Measurements from ENCODE around the gene HKDC1.
"Not testable (repeated sequence)": the region's sequence is repeated elsewhere in the genome, so short reads cannot be mapped to it uniquely, and the experiment has no call there.

HKDC1 gene

GRCh38 chr10:69240455-69240854 is 20.3 kb downstream of the HKDC1 start:
- DNase-seq, result no peak

DNA sequence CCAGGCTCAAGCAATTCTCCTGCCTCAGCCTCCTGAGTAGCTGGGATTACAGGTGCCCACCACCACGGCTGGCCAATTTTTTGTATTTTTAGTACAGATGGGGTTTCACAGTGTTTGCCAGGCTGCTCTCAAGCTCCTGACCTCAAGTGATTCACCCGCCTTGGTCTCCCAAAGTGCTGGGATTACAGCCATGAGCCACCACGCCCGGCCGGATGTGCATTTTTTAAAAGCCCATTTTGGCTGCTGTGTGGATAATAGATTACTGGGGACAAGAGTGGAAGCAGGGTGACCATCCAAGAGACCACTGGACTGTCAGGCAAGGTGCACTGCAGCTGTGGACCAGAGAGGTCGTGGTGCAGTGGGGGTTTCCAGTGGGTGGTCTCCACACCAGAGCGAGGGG is 21.4 kb downstream of the HKDC1 start:
- DNase-seq, result no peak

GRCh38 chr10:69242040-69242851 is 22.1 kb downstream of the HKDC1 start:
- no peak for DNase-seq

- peak; percentile 8 to 87 (median 72) for DNase-seq
Measured at GRCh38 chr10:69242852-69243212, 22.7 kb downstream of the HKDC1 start.

- DNase-seq, result no peak
Measured at GRCh38 chr10:69243817-69244216, 23.7 kb downstream of the HKDC1 start.

DNA sequence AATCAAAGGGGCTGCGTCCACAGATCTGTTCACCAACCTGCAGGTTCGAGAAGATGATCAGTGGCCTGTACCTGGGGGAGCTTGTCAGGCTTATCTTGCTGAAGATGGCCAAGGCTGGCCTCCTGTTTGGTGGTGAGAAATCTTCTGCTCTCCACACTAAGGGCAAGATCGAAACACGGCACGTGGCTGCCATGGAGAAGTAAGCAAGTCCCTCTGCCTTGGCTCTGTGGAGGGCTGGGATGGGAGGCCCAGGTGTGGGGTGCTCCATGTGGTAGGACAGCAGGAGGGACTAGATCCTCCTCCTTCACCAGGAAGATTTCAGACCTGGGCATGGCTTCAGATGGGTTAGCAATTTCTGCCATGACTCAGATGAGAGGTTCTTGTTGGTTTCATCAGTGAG is 25.9 kb downstream of the HKDC1 start:
- no peak for DNase-seq

DNA sequence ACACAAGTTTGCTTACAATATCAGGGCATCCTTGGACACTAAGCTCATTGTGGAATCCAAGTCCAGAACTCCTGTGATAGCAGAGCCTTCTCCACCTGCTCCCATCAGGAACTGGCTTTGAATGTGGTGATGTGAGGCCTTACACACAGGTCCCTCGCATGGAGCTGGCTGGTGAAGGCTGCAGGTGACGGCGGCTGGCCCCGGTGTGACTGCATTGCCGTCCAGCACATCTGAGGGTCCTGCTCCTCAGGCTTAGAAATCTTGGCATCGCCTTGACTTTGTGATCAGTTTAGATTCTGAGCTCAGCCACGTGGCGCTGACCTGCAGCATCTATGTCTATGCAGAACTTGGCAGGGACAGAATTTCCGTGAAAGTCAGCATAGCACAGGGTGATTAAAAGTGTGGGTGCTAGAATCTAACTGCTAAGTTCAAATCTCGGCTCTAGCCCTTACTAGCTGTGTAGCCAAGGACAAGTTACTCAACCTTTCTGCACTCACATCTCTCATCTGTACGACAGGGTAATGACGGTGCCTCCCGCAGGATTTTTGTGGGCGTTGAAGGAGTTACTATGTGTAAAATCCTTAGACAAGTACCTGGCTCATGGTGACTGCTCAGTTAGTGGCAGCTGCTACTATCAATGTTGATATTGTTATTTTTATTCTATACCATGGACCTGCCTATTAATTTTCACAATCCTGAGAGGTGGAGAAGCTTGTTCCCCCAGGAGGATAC is 26.6 kb downstream of the HKDC1 start:
- peak in 3 of 56 donors; percentile 4 to 27 (median 24) for DNase-seq

GRCh38 chr10:69247313-69247710 is 27.2 kb downstream of the HKDC1 start:
- no peak for DNase-seq

- no peak for DNase-seq
Measured at GRCh38 chr10:69248117-69248730, 28.1 kb downstream of the HKDC1 start.

- no peak for DNase-seq
Measured at GRCh38 chr10:69250041-69250440, 29.9 kb downstream of the HKDC1 start.

DNA sequence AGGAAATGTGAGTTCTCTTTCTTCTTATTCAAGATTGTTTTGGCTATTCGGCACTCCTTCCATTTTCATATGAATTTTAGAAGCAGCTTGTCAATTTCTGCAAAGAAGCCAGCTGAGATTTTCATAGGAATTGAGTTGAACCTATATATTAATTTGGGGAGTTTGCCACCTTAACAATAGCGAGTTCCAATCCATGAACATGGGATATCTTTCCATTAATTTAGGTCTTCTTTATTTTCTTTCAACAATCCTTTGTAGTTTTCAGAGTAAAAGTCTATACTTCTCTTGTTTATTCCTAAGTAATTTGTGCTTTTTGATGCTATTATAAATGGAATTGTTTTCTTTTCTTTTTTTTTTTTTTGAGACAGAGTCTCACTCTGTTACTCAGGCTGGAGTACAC is 31.3 kb downstream of the HKDC1 start:
- not testable (repeated sequence) for DNase-seq

DNA sequence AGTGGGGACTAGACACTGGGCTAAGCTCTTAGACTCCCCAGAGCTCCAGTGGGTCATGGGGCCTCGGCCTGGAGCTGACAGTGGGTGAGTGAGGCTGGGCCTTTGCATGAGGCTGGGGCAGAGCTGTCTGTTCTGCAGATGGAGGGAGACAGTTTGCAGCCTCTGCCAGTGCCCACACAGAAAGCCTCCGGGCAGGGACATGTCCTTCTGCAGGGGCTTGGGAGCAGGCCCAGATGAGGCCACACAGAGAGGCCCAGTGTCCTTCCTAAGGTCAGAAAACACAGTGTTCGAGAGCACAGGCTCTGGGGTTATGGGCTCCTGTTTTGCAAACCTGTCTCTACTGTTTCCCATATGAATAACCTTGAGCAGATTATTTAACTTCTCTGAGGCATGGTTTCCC is 33.0 kb downstream of the HKDC1 start:
- DNase-seq, result no peak

- no peak for DNase-seq
Measured at GRCh38 chr10:69254877-69255276, 34.7 kb downstream of the HKDC1 start.

DNA sequence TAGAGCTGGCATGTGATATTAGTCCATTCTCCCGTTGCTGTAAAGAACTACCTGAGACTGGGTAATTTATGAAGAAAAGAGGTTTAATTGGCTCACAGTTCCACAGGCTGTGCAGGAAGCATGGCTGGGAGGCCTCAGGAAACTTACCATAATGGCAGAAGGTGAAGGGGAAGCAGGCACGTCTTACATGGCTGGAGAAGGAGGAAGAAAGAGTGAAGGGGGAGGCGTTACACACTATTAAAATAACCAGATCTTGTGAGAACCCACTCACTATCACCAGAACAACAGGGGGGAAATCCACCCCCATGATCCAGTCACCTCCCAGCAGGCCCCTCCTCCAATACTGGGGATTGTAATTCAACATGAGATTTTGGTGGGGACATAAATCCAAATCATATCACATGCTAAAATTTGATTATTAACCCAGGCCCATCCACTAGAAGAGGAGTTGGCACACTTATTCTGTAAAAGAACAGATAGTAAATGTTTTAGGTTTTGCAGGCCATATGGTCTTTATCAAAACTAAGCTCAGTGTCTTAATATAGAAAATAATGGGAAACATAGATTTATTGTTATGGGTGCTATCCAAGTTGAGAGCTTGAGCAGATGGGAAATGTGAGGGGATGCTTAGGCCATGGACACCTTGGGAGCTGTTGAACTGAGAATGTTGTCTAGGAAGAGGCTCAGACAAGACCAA is 39.6 kb downstream of the HKDC1 start:
- no peak for DNase-seq

DNA sequence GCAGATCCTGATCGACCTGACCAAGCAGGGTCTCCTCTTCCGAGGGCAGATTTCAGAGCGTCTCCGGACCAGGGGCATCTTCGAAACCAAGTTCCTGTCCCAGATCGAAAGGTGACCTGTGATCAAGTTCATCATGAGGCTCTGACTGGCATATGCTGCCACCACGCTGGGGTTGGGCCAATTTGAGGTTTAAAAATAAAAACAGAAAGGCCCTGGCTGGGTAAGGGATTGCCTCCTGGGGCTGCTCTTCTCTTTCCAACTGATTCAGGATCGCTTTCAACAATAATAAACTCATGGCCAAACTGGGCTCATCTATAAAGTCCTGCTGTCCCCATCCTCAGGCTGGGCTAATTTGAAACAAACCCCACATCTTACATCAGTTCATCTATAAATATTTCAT is 41.1 kb downstream of the HKDC1 start:
- no peak for DNase-seq

- DNase-seq, result no peak
Measured at GRCh38 chr10:69262292-69262751, 42.2 kb downstream of the HKDC1 start.

GRCh38 chr10:69265521-69265920 is 45.4 kb downstream of the HKDC1 start:
- no peak for DNase-seq

GRCh38 chr10:69268761-69269416 is 48.8 kb downstream of the HKDC1 start:
- DNase-seq, result no peak

DNA sequence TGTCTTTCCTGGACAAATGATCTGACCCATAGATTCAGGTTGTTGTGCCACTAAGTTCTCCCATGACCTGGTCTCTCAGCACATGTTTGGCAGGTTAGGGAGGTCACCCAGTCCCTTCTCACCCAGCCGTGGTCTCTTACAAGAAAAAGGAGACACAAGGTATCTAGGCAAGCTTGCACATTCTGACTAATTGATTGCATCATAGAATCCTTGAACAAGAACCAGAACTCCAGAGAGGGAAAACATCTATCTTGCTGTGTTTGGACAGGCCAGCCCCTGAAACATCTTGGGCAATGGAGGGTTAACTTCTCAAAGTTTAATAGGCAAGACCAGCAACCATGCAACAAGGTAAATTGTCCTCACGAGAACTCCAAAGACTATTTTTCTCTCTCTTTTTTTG is 49.6 kb downstream of the HKDC1 start:
- no peak for DNase-seq

DNA sequence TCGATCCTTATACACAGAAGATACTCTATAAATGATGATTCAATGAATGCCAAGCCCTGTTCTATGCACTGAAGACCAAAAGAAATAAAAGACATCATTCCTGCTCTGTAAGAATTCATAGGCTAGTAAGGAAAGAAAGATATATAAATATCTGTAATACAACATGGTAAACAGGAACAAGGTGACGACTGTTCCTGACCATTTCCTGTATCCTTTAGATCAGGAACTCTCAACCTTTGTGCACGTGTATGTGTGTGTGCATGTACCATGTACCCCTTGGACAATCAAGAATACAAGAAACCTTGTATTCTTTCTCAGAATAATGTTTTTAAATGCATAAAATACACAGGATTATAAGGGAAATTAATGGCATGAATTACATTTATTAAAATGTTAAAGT is 50.9 kb downstream of the HKDC1 start:
- DNase-seq, result no peak

DNA sequence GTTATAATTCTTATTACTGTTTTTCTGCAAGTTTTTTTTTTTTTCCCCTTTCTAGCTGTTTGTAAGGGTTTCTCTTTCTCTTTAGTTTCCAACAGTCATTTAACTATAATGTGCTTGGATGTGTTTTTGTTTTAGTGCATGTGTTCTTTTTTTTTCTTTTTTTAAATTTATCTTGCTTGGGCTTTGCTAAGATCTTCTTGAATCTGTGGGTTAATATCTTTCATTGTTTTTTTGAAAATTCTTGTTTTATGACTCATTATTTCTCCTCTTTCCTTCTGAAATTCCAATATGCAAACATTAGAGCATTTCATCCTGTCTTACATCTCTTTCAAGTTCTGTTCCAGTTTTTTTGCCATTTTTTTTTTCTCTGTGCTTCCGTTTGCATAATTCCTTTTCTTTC is 52.5 kb downstream of the HKDC1 start:
- DNase-seq, result no peak

All from nucleus accumbens (tissue), 56 donors.